ENCODE measurements around the gene LFNG.

Gene LFNG

DNA sequence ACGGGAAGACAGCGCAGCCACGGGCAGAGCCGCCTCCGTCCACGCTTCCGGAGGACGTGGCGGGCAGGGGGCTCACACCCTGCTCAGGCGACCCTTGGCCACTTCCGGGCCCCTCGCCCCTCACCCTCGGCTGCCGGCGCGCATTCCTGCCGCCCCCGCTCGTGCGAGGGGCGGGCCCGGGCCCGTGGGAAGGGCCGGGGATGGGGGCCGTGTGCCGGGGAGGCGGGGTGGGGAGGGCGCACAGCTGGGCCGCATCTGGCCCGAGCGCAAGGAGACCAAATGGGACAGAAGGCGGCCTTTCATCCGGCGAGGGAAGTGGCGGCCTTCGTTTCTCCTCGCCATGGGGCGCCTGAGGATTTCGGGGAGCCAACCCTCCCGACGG is 846 bp upstream of the LFNG start:
- DNase-seq: no peak

- DNase-seq: no peak
These were observed 672 bp downstream of the LFNG start for GRCh38 chr7:2520131-2520760.

- DNase-seq: no peak
These were observed 1.3 kb downstream of the LFNG start for GRCh38 chr7:2520761-2521290.

DNA sequence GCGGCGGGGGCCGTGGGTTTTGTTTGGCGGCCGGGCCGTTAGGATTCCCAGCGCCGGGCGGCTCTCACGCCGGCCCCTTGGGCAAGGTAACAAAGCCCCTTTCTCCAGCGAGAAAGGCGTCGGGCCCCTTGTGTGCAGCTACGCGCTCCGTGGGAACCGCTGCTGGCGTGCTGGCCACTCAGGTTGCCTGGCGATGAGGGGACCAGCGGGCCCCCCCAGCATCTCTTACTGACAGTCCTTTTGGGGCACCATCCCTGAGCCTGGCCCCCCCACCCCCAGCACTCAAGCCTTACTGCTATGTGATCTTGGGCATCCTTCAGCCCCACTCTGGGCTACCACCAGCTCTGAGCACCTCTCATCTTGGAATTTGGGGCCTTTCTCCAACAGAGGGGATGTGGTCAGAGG is 1.8 kb downstream of the LFNG start:
- DNase-seq: no peak

DNA sequence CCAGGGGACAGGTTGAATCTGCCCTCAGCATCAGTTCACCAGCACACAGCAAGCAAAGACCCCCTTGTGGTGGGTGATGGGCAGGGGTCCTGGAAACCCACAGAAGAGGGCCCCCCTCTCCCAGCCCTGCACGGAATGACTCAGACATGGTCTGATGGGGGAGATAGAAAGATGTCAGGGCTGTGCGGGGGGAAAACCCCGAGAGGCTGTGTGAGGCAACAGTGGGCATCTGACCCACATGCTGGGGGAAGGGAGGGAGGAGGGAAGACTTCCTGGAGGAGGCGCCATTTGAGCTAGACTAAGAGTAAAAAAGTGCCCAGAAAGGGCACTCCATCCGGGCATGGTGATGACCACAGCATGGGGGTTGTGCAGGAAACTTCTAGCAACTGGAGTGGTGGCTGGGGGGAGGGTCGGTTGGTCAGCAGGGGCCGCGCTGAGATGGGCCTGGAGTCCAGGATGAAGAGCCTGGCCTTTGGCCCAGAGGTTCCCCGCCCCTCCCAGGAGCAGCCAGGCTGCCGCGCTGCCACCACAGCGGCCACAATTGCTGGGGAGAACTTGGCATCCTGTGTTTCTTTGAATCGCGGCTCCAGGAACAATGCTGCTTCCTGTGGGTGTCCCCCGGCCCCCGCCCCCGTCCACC is 2.5 kb downstream of the LFNG start:
- no peak for DNase-seq

GRCh38 chr7:2522780-2523433 is 3.3 kb downstream of the LFNG start:
- DNase-seq: no peak

- no peak for DNase-seq
These were observed 3.9 kb downstream of the LFNG start for GRCh38 chr7:2523461-2523936.

DNA sequence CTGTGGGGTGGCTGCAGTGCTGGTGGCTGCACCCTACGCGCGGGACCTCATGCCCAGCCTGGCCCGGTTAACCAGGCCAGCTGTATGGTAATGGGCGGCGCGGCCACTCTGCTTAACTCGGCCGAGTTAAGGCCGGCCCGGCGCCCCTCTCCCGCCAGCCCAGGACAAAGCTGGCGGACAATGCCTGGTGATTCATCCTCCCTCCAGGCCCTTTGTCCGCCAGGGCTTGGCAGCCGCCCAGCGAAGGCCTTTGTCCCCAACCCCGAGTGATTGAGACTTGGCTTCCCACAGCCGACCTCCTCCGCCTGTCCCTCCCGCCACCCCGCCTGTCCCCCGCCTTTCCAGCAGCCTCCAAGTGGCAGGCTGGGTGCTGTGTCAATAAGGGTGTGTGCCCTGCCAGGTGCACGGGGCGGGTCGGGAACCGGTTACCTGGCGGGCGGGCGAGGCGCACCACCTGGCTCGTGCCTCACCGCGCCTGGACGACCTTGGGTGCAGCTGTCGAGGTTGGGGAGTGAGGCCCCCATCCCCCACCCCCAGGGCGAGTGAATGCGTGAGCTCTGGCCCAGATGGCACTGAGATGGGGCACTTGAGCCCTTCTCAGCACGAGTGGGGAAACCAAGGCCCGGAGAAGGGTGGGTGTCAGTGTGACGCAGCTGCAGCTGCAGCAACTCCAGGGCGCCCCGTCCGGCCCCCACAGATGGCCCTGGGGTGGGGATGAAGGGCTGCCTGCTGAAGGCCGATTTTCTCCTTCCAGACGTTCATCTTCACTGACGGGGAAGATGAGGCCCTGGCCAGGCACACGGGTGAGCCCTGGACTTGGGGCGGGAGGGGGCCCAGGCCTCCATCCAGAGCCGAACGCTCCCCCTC is 4.6 kb downstream of the LFNG start:
- no peak for DNase-seq

GRCh38 chr7:2524808-2525657 is 5.5 kb downstream of the LFNG start:
- DNase-seq: no peak

DNA sequence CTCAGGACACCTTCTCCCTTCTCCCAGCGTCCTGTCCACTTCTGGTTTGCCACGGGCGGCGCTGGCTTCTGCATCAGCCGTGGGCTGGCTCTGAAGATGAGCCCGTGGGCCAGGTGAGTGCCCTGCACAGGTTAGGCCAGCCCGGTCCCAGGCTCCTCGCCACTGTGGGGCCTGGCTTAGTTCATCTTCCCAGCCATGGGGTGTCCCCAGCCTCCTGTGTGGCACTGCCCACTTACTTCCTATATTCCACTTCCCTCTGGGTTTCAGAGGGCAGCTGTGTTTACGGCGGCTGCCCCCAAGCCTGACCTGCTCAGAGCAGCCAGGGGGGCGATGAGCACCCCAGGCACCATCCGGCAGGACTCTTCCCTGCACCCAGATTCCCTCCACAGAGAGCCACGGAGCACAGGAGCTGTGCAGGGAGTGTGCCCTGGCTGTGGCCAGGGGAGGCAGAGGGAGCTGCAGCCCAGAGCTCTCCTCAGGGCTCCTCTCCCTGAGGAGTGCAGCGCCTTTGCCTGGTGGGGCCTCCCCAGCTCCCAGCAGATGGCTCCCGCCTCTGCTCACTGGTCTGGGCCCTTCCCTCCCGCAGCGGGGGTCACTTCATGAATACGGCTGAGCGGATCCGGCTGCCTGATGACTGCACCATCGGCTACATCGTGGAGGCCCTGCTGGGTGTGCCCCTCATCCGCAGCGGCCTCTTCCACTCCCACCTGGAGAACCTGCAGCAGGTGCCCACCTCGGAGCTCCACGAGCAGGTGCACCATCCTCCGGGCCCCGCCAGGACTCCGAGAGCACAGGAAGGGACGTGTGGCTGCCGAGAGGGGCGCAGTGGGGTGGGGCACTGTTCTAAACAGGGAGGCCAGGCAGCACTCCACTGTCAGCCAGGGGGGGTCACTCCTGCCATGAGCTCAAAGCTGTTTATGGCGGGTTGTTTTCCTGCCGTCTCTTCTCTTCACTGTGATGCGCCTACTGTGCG is 6.4 kb downstream of the LFNG start:
- no peak for DNase-seq

GRCh38 chr7:2526659-2527504 is 7.3 kb downstream of the LFNG start:
- no peak for DNase-seq

GRCh38 chr7:2527505-2528467 is 8.2 kb downstream of the LFNG start:
- DNase-seq: no peak

DNA sequence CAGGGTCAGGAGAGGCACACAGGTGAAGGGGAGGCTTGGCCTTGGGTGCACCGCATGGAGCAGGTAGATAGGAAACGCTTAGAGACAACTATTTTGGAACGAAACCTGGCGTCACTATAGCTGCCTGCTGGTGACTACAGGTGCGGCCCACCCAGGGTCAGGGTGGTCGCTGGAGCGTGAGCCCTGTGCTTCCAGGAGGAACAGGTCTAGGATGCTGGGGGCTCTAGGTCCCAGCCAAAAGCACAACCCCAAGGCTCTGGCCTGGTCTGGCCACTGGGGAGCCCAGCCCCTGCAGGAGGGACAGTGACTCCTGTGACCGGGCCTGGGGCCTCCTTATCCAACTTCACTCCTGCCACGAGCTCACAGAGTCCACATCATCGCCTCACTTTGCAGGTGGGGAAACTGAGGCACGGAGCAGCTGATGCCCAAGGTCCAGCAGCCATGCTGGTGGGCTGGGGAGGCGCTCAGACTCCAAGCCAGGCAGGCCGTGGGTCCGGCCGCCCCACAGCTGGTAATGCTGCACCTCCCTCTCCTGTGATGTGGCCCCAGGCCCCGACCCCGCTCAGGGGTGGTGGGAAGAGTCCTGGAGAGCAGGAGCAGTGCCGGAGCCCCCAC is 9.0 kb downstream of the LFNG start:
- no peak for DNase-seq

- DNase-seq: peak; percentile 69
These were observed 9.8 kb downstream of the LFNG start for GRCh38 chr7:2529161-2530070.

GRCh38 chr7:2530071-2530987 is 10.8 kb downstream of the LFNG start:
- no peak for DNase-seq
